ENCODE data around the gene CHRNA4.

Gene CHRNA4

DNA sequence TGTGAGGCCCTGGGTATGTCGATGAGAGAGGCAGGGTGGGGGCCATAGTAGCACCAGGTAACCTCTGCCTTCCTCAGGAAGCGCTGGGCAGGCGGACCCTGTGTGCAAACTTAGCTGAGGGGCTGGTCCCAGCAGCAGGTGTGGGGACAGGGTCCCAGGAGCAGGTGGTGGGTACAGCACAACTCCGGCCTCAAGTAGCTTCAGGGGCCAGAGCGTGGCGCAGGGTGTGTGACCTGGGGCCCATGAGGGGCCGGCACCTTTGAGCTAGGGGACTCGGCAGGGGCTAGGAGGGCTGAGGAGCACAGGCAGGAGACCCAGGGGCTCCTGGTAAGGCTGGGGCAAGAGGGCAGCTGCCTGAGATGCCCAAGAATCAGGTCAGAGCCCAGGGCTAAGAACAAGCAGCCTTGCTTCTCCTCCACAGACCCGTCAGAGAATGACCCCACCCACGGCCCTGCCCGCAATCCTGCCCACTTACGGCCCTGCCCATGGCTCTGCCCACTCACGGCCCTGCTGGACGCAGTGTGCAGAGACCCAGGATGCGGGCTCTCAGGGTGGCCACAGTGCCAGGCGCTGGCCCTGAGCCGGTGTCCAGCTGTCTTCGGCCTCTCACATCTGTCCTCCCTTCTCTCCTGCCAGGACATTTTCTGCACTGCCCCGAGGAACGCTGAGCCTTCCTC is 30.9 kb downstream of the CHRNA4 start:
- no peaks in the 10 kb centered on the region for H3K4me1 ChIP-seq (ENCODE audit: control insufficient read depth, insufficient read depth, low read length)
- H3K36me3 ChIP-seq (ENCODE audit: control insufficient read depth, insufficient read depth, low read length), result no peaks in the 10 kb centered on the region
- no peaks in the 10 kb centered on the region for H3K27me3 ChIP-seq (ENCODE audit: control insufficient read depth, insufficient read depth, low read length)
- H3K4me3 ChIP-seq (ENCODE audit: low read depth, low read length), result no peak overlapping the region
- H3K9me3 ChIP-seq (ENCODE audit: control insufficient read depth, insufficient read depth, low read length), result no peaks in the 10 kb centered on the region
- no peak overlapping the region for H3K9ac ChIP-seq (ENCODE audit: low read depth, low read length)

DNA sequence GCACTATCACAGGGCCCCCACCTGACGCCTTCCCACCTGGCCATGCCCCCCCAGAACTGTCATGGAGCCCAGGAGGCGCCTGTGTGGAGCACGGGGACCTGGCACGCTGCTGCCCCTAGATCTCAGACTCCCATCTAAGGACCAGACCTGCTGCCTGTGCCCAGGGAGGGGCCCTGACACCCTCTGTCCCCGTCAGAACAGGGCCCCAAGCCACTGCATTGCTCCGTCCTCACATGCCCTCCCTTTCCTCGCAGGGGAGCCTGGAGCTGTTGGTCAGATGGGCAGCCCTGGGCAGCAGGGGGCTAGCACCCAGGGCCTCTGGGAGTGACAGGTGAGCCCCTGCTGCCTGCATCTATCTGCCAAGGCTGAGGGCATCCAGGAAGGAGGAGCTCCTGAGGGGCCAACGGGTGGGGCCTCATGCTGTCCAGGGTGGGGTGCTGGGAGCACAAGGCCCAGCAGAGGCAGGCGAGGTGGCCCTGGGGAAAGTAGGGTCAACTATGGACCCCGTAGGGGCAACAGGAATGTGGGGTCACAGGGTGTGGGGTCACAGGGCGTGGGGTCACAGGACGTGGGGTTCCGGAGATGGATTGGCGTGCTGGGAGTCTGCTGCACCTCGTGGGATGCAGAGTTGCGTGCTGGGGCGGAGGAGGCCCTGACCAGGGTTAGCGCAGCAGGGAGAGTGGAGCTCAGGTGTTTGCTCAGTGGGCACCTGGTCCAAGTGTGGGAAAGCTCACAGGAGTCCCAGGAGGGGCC is 31.6 kb downstream of the CHRNA4 start:
- Histone ChIP-seq H3K4me3 (ENCODE audit: low read depth, low read length) (no peak overlapping the region), H3K9me3 (ENCODE audit: control insufficient read depth, insufficient read depth, low read length) (no peaks in the 10 kb centered on the region), H3K4me1 (ENCODE audit: control insufficient read depth, insufficient read depth, low read length) (no peaks in the 10 kb centered on the region), H3K36me3 (ENCODE audit: control insufficient read depth, insufficient read depth, low read length) (no peaks in the 10 kb centered on the region), H3K9ac (ENCODE audit: low read depth, low read length) (no peak overlapping the region), H3K27me3 (ENCODE audit: control insufficient read depth, insufficient read depth, low read length) (no peaks in the 10 kb centered on the region)

DNA sequence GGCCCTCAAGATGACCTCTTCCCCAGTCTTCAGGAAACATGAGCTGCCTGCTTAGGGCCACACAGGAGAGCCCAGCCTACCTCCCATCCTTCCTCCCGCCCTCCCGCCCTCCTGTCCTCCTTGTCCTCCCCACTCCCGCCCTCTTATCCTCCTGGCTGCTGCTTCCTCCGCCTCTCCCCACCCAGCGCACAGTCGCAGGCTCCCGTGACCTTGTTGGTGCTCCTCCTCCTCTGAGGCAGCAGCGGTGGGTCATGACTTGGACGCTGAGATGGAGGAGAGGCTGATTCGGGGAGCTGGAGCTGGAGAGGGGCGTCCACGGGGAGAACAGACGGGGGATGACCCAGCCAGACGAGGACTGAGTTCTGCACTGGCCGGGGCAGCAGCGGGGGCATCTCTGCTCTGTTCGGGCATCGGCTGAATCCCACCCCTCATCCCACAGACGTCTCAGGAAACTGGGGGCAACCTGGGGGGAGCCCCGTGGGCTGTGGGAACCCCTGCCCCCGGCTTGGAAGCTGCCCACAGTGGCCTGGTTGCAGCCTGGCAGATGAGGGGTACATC is 32.4 kb downstream of the CHRNA4 start:
- Histone ChIP-seq H3K4me1 (ENCODE audit: control insufficient read depth, insufficient read depth, low read length) (no peaks in the 10 kb centered on the region), H3K4me3 (ENCODE audit: low read depth, low read length) (no peak overlapping the region), H3K27me3 (ENCODE audit: control insufficient read depth, insufficient read depth, low read length) (no peaks in the 10 kb centered on the region)

DNA sequence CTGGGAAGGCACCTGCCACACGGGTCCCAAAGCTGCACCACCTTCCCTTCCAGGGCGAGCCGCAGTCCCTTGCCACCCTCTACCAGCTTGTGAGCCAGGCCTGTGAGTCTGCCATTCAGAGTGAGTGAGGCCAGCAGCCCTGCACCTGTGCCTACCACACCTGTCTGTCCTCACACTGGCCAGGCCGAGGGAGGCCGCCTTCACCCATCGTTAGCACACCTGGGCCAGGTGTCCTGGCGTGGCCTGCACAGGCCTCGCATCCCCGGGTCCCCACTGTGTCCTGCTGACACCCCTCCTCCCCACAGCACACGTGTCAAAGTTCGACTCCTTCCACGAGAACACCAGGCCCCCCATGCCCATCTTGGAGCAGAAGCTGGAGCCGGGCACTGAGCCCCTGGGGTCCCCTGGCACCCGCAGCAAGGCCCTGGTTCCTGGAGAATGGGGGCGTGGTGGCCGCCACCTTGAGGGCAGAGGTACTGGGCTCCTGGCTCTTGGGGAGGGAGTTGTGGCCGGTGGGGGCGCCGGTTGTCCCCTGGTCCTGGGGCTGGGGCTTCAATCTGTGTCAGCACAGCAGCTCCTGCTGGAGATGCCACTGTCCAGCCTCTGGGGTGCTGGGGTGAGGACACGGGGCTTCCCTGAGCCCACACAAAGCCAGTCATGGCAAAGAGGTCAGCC is 33.0 kb downstream of the CHRNA4 start:
- Histone ChIP-seq H3K4me3 (ENCODE audit: low read depth, low read length) (no peak overlapping the region), H3K36me3 (ENCODE audit: control insufficient read depth, insufficient read depth, low read length) (no peaks in the 10 kb centered on the region), H3K9me3 (ENCODE audit: control insufficient read depth, insufficient read depth, low read length) (no peaks in the 10 kb centered on the region), H3K27me3 (ENCODE audit: control insufficient read depth, insufficient read depth, low read length) (no peaks in the 10 kb centered on the region), H3K9ac (ENCODE audit: low read depth, low read length) (no peak overlapping the region), H3K4me1 (ENCODE audit: control insufficient read depth, insufficient read depth, low read length) (no peaks in the 10 kb centered on the region)

More for the DNA sequence above, 32.4 kb downstream of the CHRNA4 start:
- Histone ChIP-seq H3K9ac (ENCODE audit: low read depth, low read length) (no peak overlapping the region), H3K9me3 (ENCODE audit: control insufficient read depth, insufficient read depth, low read length) (no peaks in the 10 kb centered on the region), H3K36me3 (ENCODE audit: control insufficient read depth, insufficient read depth, low read length) (no peaks in the 10 kb centered on the region)

DNA sequence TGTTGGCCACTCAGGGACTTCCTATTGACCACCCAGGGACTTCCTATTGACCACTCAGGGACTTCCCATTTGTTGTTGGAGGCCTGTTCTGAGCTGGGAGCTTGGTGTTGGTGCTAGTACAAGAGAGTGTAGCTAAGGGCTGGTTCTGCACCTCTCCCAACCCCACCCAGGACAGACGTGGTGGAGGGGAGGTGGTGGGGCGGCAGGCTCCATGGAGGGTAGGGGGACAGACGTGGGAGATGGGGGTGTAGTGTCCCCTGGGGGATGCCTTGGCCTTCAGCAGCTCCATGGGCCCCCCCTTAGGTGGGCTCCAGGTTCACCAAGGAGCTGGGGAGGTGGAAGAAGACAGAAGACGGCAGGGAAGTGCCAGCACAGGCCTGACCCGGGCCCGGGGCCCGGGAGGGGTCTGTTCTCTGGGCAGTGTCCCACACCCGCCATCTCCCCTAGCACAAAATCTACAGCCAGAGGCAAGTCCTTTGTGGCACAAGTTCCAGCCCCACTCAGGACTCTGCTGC is 33.9 kb downstream of the CHRNA4 start:
- Histone ChIP-seq H3K9me3 (ENCODE audit: control insufficient read depth, insufficient read depth, low read length) (no peaks in the 10 kb centered on the region), H3K36me3 (ENCODE audit: control insufficient read depth, insufficient read depth, low read length) (no peaks in the 10 kb centered on the region), H3K4me3 (ENCODE audit: low read depth, low read length) (no peak overlapping the region), H3K27me3 (ENCODE audit: control insufficient read depth, insufficient read depth, low read length) (no peaks in the 10 kb centered on the region), H3K9ac (ENCODE audit: low read depth, low read length) (no peak overlapping the region), H3K4me1 (ENCODE audit: control insufficient read depth, insufficient read depth, low read length) (no peaks in the 10 kb centered on the region)

DNA sequence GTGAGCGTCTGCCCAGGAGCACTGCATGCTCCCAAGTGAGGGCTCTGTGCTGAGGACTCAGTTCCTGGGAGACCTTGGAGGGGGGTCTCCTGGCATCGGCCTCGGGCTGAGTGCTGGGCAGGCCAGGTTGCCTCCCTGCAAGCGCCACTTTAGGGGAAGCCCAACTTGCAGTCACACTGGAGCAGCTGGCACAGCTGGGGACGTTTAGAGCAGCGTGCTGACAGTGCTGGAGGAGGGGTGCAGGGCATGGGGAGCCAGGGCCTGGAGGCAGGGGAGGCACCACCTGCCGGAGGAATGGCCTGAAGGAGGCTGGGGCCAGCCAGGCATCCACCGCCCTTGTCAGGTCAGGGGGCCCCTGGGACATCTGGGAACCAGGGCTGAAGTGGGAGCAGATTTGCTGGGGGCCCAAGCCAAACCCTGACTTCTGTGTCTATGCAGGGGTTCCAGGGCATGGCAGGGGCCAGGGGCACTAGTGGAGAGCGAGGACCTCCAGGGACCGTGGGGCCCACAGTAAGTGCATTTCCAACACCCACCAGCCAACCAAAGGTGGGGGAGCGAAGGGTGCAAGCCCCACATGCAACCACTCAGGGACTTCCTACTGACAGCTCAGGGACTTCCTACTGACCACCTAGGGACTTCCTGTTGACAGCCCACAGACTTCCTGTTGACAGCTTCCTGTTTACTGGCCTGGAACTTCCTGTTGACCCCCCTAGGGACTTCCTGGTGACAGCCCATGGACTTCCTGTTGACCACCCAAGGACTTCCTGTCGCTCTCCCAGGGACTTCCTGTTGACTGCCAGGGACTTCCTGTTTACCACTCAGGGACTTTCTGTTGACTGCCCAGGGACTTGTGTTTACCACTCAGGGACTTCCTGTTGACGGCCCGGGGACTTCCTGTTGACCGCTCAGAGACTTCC is 34.6 kb downstream of the CHRNA4 start:
- Histone ChIP-seq H3K4me3 (ENCODE audit: low read depth, low read length) (no peak overlapping the region), H3K4me1 (ENCODE audit: control insufficient read depth, insufficient read depth, low read length) (no peaks in the 10 kb centered on the region), H3K9me3 (ENCODE audit: control insufficient read depth, insufficient read depth, low read length) (no peaks in the 10 kb centered on the region), H3K36me3 (ENCODE audit: control insufficient read depth, insufficient read depth, low read length) (no peaks in the 10 kb centered on the region), H3K9ac (ENCODE audit: low read depth, low read length) (no peak overlapping the region), H3K27me3 (ENCODE audit: control insufficient read depth, insufficient read depth, low read length) (no peaks in the 10 kb centered on the region)

DNA sequence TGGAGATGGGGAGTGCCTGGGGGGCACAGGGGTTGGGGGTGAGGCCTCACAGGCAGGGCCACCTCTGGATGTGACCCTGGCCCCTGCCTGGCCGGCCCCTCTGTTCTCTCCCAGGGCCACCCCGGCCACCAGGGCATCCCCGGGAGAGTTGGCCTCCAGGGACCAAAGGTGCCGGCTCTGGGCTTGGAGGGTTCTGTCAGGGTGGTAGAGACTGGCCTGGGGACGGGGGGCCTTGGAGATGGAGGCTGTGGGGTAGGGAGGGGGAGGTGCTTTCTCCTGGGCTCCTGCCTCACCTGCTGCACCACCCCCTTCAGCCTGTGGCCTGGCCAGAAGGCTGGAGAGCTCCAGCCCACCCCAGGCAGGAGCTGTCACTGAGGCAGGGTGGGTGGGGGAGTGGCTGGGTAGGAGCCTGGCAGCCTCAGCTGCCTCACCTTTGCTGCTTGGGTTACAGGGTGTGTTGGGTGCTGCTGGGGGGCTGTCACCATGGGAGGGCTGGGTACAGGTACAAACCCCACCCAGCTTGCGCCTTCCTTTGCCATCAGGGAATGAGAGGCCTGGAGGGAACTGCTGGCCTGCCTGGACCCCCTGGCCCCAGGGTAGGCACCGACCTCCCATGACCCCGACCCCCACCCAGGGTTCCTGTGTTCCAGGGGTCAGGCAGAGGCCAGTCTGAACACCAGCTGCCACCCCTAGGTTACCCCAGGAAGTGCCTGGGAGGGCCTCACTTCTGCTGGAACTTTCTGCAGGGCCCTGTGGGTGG is 35.4 kb downstream of the CHRNA4 start:
- Histone ChIP-seq H3K27me3 (ENCODE audit: control insufficient read depth, insufficient read depth, low read length) (no peaks in the 10 kb centered on the region), H3K9me3 (ENCODE audit: control insufficient read depth, insufficient read depth, low read length) (no peaks in the 10 kb centered on the region), H3K36me3 (ENCODE audit: control insufficient read depth, insufficient read depth, low read length) (no peaks in the 10 kb centered on the region), H3K4me1 (ENCODE audit: control insufficient read depth, insufficient read depth, low read length) (no peaks in the 10 kb centered on the region), H3K4me3 (ENCODE audit: low read depth, low read length) (no peak overlapping the region), H3K9ac (ENCODE audit: low read depth, low read length) (no peak overlapping the region)

DNA sequence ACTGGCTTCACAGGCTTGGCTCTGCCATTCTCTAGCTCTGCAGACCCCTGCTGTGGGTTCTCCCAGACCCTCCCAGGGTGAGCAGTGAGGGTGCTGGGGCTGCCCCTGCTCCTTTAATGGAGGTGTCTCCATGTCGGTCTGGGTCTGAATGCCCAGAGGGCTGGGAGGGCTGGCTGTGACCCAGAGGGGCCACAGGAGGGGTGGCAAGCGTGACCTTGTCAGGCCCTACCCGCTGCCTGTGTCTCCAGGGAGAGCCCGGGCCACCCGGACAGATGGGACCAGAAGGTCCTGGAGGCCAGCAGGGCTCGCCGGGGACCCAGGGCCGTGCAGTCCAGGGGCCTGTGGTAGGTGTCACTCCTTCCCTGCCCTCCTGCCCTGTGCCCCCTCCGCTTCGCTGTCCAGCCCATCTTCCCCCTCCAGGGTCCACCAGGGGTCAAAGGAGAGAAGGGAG is 36.1 kb downstream of the CHRNA4 start:
- Histone ChIP-seq H3K9me3 (ENCODE audit: control insufficient read depth, insufficient read depth, low read length) (no peaks in the 10 kb centered on the region), H3K36me3 (ENCODE audit: control insufficient read depth, insufficient read depth, low read length) (no peaks in the 10 kb centered on the region), H3K27me3 (ENCODE audit: control insufficient read depth, insufficient read depth, low read length) (no peaks in the 10 kb centered on the region), H3K4me3 (ENCODE audit: low read depth, low read length) (no peak overlapping the region), H3K9ac (ENCODE audit: low read depth, low read length) (no peak overlapping the region), H3K4me1 (ENCODE audit: control insufficient read depth, insufficient read depth, low read length) (no peaks in the 10 kb centered on the region)

DNA sequence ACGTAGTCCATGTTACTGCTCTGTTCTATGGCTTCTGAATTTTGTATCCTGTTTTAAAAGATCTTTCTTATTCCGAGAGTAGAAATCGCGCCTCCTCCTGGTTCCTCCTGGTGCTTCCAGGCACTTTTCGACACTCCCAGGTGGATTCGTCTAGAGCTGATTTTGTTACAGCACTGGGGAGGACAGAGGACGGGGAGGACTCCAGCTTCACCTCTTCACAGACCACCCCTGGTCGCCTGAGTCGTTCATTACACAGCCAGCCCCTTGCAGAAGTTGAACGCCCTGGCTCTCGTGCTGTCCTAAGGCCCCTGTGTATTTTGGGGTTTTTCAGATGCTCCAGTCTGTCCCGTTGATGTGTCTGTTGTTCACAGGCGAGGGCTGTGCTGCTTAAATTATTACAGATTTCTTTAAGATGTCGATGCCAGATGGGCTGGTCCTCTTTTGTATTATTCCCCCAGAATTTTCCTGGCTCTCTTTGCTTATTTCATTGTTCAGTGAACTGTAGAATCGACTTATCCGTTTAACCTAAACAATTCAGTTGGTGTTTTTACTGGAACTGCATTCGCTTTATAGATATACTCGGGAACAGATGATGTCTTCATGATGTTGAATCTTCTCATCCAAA is 37.7 kb downstream of the CHRNA4 start:
- Histone ChIP-seq H3K4me1 (ENCODE audit: control insufficient read depth, insufficient read depth, low read length) (no peaks in the 10 kb centered on the region), H3K9ac (ENCODE audit: low read depth, low read length) (no peak overlapping the region), H3K27me3 (ENCODE audit: control insufficient read depth, insufficient read depth, low read length) (no peaks in the 10 kb centered on the region), H3K4me3 (ENCODE audit: low read depth, low read length) (no peak overlapping the region), H3K9me3 (ENCODE audit: control insufficient read depth, insufficient read depth, low read length) (no peaks in the 10 kb centered on the region), H3K36me3 (ENCODE audit: control insufficient read depth, insufficient read depth, low read length) (no peaks in the 10 kb centered on the region)

DNA sequence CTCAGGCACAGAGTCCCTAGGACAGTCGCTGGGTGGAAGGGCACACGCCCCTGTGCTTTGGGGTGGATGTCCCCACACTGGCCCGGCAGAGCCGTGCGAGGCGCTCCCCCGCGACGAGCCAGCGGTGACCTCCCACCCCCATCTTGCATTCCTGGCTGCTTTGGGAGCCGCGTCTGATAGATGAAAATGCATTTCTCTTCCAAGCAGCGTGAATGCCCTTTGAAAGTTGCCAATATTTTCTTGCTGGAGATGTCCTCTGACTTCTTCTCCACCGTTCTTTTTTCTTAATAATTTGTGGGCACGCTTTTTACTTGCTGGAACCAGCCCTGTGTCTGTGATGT is 38.2 kb downstream of the CHRNA4 start:
- Histone ChIP-seq H3K36me3 (ENCODE audit: control insufficient read depth, insufficient read depth, low read length) (no peaks in the 10 kb centered on the region), H3K27me3 (ENCODE audit: control insufficient read depth, insufficient read depth, low read length) (no peaks in the 10 kb centered on the region), H3K4me3 (ENCODE audit: low read depth, low read length) (no peak overlapping the region), H3K9me3 (ENCODE audit: control insufficient read depth, insufficient read depth, low read length) (no peaks in the 10 kb centered on the region), H3K4me1 (ENCODE audit: control insufficient read depth, insufficient read depth, low read length) (no peaks in the 10 kb centered on the region), H3K9ac (ENCODE audit: low read depth, low read length) (no peak overlapping the region)
